ENCODE data around the gene JUN.
"Not testable (repeated sequence)": the region's sequence is repeated elsewhere in the genome, so short reads cannot be mapped to it uniquely, and the experiment has no call there.

Gene JUN

DNA sequence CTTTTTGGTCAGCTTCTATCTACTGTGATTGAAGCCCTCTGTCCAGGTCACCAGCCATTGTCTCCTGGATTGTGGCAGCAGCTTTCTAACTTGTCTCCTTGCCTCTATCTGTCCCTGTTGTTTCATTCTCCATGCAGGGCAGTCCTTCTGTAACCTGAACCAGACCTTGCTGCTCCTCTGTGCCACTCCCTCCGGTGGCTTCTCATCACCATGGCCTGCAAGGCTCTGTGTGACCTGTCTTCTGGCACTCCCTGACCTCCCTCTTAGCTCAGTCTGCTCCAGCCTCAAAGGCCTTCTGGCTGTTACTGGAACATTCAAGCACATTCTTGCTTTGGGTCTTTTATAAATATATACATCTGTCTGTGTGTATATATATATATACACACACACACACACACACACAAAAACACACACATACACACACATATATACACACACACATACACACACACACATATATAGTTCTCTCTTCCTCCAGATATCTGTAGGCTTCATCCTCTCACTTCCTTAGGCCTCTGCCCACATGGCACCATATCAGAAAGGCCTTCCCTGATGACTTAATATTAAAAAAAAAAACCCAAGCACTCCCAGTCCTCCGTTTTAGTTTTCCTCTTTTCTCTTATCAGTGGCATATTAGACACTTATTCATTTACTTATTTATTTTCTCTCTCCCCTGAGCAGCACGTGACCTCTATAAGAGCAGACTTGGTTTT lies 21.2 kb upstream of the JUN start:
- Histone ChIP-seq H3K36me3 (ENCODE audit: control insufficient read depth, insufficient read depth, low read length) (no peaks in the 10 kb centered on the region), H3K9ac (ENCODE audit: low read length) (no peak overlapping the region), H3K27ac (ENCODE audit: low read depth, low read length) (no peak overlapping the region), H3K4me1 (ENCODE audit: control insufficient read depth, insufficient read depth, low read length) (no peaks in the 10 kb centered on the region), H3K27me3 (ENCODE audit: control insufficient read depth, insufficient read depth, low read length) (no peaks in the 10 kb centered on the region), H3K4me3 (ENCODE audit: low read length) (no peak overlapping the region)

DNA sequence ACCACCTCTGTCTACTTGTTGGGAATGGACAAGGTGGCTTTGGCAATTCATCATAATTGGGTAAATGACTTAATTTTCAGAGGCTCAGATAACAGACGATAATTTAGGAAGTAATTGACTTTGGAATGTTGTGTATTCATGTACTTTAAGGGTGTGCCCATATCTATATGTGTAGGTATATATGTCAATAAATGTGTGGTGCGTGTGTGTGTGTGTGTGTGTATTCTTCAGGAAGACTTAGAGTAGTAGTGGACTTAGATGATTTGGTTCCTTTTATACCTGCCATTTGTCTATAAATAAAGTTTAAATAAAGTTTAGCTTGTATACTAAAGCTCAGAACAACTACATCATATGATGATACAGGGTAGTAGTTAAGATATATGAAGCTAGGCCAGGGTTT lies 20.0 kb upstream of the JUN start:
- H3K9ac ChIP-seq (ENCODE audit: low read length), result no peak overlapping the region
- no peak overlapping the region for H3K27ac ChIP-seq (ENCODE audit: low read depth, low read length)
- H3K4me1 ChIP-seq (ENCODE audit: control insufficient read depth, insufficient read depth, low read length), result no peaks in the 10 kb centered on the region
- H3K27me3 ChIP-seq (ENCODE audit: control insufficient read depth, insufficient read depth, low read length), result no peaks in the 10 kb centered on the region
- H3K4me3 ChIP-seq (ENCODE audit: low read length), result no peak overlapping the region
- no peaks in the 10 kb centered on the region for H3K36me3 ChIP-seq (ENCODE audit: control insufficient read depth, insufficient read depth, low read length)

DNA sequence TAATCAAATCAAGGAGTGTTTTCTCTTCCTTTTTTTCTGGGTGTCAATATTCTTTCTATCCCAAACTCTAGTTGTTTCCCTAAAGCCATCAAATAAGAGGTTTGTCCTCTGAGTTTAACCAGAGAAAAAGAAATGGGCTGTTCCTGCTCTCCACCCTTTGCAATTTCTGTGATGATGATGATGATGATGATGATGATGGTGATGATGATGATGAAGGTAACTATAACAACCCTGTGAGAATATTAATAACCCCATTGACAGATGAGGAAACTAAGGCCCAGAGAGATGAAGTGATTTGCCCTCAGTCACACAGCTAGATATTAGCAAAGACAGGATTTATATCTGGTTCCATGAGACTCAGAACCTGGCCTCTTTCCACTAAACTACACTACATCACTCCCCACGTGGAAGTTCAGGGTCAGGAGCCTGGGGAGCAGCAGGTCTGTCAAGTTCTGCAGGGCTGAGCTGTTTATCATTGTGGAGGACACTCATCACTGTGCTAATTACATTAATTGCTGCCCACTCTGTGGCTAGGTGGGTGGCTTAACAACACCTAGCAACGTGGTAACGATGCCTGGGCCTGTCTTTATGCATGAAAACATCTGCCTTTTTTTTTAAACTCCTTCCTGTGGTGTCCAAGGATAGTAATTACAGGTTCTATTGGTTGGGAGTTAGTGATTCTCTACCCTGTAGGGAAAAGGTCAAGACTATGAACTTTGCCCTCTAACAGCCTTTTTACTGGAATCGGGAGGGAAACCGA lies 19.0 kb upstream of the JUN start:
- no peaks in the 10 kb centered on the region for H3K4me1 ChIP-seq (ENCODE audit: control insufficient read depth, insufficient read depth, low read length)
- no peak overlapping the region for H3K9ac ChIP-seq (ENCODE audit: low read length)
- H3K36me3 ChIP-seq (ENCODE audit: control insufficient read depth, insufficient read depth, low read length), result no peaks in the 10 kb centered on the region
- H3K27ac ChIP-seq (ENCODE audit: low read depth, low read length), result no peak overlapping the region
- no peaks in the 10 kb centered on the region for H3K27me3 ChIP-seq (ENCODE audit: control insufficient read depth, insufficient read depth, low read length)
- H3K4me3 ChIP-seq (ENCODE audit: low read length), result no peak overlapping the region

DNA sequence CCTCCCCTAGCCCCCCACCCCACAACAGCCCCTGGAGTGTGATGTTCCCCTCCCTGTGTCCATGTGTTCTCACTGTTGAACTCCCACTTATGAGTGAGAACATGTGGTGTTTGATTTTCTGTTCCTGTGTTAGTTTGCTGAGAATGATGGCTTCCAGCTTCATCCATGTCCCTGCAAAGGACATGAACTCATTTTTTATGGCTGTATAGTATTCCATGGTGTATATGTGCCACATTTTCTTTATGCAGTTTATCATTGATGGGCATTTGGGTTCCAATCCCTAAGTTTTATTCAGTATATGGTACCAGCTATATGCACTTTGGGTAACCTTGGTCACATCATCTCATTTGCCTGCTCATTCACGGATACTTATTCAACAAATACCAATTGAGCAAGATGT lies 17.4 kb upstream of the JUN start:
- not testable (repeated sequence) for H3K9ac ChIP-seq (ENCODE audit: low read length); H3K4me1 ChIP-seq (ENCODE audit: control insufficient read depth, insufficient read depth, low read length); H3K4me3 ChIP-seq (ENCODE audit: low read length); H3K27ac ChIP-seq (ENCODE audit: low read depth, low read length); H3K27me3 ChIP-seq (ENCODE audit: control insufficient read depth, insufficient read depth, low read length); H3K36me3 ChIP-seq (ENCODE audit: control insufficient read depth, insufficient read depth, low read length)

DNA sequence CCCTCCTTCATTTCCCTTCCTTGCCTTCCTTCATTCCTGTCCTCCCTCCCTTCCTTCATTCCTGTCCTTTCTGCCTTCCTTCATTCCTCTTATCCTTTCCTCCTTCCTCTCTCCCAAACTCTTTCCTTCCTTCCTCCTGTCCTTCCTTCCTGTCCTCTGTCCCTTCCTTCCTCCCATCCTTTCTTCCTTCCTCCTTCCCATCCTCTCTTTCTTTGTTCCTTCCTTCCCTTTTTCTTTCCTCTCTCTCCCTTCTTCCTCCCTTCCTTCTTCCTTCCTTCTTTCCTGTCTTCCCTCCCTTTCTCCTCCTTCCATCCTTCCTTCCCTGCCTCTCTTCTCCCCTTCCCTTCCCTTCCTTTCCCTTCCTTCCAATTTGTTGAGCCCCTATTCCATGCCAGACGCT lies 15.8 kb upstream of the JUN start:
- Histone ChIP-seq H3K27me3 (ENCODE audit: control insufficient read depth, insufficient read depth, low read length) (no peaks in the 10 kb centered on the region), H3K4me3 (ENCODE audit: low read length) (no peak overlapping the region), H3K9ac (ENCODE audit: low read length) (no peak overlapping the region), H3K27ac (ENCODE audit: low read depth, low read length) (no peak overlapping the region), H3K4me1 (ENCODE audit: control insufficient read depth, insufficient read depth, low read length) (no peaks in the 10 kb centered on the region), H3K36me3 (ENCODE audit: control insufficient read depth, insufficient read depth, low read length) (no peaks in the 10 kb centered on the region)

DNA sequence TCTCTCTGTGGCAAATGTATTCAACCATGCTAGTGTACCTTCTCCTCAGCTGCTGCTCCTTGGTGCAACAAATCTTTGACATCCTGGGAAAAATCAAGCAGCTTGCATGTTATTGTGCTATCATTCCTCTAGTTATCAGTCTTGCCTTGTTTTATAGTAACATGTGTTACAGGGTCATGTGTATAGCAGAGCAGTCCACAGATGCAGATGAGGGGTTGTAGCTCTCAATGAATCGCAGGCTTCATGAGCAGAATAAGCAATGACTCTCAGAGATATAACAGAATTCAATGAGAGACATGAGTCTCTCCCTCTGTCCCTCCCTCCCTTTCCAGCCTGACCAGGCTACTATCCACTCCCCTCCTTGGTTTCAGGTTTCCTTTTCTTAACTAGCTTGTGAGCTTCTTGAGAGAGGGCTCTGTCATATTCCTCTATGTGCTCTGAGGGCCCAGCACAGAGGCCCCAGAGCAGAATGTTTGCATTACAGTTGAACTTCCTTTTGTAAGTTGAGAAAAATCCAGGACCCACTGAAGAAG lies 15.1 kb upstream of the JUN start:
- Histone ChIP-seq H3K9ac (ENCODE audit: low read length) (no peak overlapping the region), H3K4me1 (ENCODE audit: control insufficient read depth, insufficient read depth, low read length) (no peaks in the 10 kb centered on the region), H3K27ac (ENCODE audit: low read depth, low read length) (no peak overlapping the region), H3K36me3 (ENCODE audit: control insufficient read depth, insufficient read depth, low read length) (no peaks in the 10 kb centered on the region), H3K27me3 (ENCODE audit: control insufficient read depth, insufficient read depth, low read length) (no peaks in the 10 kb centered on the region), H3K4me3 (ENCODE audit: low read length) (no peak overlapping the region)

DNA sequence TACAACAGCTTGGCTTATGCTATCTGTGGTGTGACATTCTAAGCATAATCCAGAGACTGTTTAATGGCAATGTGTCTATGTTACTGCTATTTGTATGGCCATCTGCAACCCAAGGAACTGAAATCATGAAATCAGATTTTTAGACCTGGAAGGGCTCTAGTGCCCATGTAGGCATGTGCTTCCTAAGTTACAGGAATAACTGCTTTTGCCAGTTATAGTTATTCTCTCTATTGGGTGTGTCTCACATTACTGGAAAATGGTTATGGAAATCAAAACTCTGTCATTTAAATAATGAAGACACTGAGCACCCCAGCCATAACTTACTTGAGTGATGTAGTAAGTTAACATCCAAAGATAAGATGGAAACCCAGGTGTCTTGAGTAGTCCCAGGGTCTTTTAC lies 12.6 kb upstream of the JUN start:
- H3K27me3 ChIP-seq (ENCODE audit: control insufficient read depth, insufficient read depth, low read length), result no peaks in the 10 kb centered on the region
- H3K36me3 ChIP-seq (ENCODE audit: control insufficient read depth, insufficient read depth, low read length), result no peaks in the 10 kb centered on the region
- H3K9ac ChIP-seq (ENCODE audit: low read length), result no peak overlapping the region
- H3K4me3 ChIP-seq (ENCODE audit: low read length), result no peak overlapping the region
- H3K27ac ChIP-seq (ENCODE audit: low read depth, low read length), result no peak overlapping the region
- H3K4me1 ChIP-seq (ENCODE audit: control insufficient read depth, insufficient read depth, low read length), result no peaks in the 10 kb centered on the region

DNA sequence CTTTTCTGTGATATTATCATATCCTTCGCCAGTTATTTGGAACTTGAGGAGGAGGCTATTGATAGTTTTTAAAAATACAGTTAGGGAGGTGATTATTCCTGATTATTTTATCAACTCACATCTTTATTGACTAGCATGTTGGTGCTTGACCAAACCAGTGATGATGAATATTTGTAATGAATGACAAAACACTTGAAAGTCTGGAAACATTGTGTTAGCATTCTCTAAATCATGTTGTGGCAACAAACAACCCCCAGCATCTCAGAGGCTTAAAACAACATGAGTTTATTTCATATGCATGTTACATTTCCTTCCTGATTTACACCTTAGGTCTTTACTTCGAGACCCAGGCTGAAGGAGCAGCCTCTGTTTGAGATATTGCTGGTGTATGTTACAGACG lies 10.7 kb upstream of the JUN start:
- Histone ChIP-seq H3K4me1 (ENCODE audit: control insufficient read depth, insufficient read depth, low read length) (no peaks in the 10 kb centered on the region), H3K4me3 (ENCODE audit: low read length) (no peak overlapping the region), H3K36me3 (ENCODE audit: control insufficient read depth, insufficient read depth, low read length) (no peaks in the 10 kb centered on the region), H3K27ac (ENCODE audit: low read depth, low read length) (no peak overlapping the region), H3K27me3 (ENCODE audit: control insufficient read depth, insufficient read depth, low read length) (no peaks in the 10 kb centered on the region), H3K9ac (ENCODE audit: low read length) (no peak overlapping the region)

DNA sequence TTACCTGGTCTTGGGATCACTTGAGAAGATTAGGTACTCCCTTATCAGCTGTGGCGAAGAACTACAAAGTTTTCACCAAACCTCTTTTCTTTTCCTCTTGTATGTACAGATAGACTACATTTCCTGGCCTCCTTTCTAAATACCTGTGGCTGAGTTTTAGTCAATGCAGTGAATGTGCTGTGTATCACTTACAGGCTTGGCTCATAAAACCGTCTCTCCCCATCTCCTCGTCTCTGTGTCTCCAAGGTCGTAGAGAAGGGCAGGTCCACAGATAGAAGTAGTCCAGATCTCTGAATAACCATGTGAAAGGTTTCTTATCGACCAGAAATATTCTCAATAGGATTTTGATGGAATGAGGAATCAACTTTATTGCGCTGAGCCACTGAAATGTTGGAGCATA lies 9.0 kb upstream of the JUN start:
- Histone ChIP-seq H3K9ac (ENCODE audit: low read length) (no peak overlapping the region), H3K27me3 (ENCODE audit: control insufficient read depth, insufficient read depth, low read length) (no peaks in the 10 kb centered on the region), H3K36me3 (ENCODE audit: control insufficient read depth, insufficient read depth, low read length) (no peaks in the 10 kb centered on the region), H3K4me3 (ENCODE audit: low read length) (no peak overlapping the region), H3K27ac (ENCODE audit: low read depth, low read length) (no peak overlapping the region), H3K4me1 (ENCODE audit: control insufficient read depth, insufficient read depth, low read length) (no peaks in the 10 kb centered on the region)

DNA sequence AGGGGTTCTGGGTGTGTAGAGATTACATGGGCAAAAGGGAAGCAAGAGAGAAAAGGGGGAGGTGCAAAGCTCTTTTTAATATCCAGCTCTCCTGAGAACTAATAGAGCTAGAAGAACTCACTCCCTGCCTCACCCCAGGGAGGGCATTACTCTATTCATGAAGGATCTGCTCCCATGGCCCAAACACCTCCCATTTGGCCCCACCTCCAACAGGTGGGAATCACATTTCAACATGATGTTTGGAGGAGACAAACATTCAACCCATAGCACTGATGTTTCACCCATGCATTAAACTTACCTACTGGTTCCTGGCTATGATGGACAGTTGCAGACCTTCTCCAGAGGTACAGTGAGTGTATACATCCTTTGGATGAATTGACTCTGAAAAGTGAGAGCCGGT lies 7.3 kb upstream of the JUN start:
- Histone ChIP-seq H3K9ac (ENCODE audit: low read length) (no peak overlapping the region), H3K36me3 (ENCODE audit: control insufficient read depth, insufficient read depth, low read length) (no peaks in the 10 kb centered on the region), H3K27ac (ENCODE audit: low read depth, low read length) (no peak overlapping the region), H3K27me3 (ENCODE audit: control insufficient read depth, insufficient read depth, low read length) (no peaks in the 10 kb centered on the region), H3K4me1 (ENCODE audit: control insufficient read depth, insufficient read depth, low read length) (no peaks in the 10 kb centered on the region), H3K4me3 (ENCODE audit: low read length) (no peak overlapping the region)

DNA sequence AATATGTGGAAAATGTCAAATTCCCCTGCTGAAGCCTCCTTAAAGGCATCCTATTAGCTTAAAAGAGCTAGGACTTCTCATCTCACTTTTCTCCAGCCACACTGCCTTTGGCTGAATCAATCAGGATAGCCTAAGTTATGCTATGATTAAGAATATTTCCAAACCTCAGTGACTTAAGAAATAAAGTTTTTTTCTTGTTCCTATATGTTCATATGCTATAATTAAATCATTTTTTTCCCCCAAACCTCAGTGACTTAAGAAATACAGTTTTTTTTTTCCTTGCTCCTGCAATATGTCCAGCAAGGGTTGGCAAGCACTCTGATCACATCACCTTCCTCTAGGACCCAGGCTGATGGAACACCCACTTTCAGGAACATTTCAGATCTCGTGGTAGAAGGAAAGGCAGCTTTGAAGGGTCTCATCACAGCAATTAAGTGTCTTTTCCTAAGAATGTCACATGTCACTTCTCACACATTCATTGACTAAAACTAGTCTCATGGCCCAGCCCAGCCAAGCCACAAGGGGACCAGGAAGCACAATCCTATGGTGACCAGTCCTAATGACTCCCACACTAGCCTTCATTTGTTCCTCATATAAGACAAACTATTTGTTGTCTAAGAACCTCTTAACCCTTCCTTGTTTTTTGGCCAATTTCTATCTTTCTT lies 6.3 kb upstream of the JUN start:
- no peak overlapping the region for H3K9ac ChIP-seq (ENCODE audit: low read length)
- no peak overlapping the region for H3K27ac ChIP-seq (ENCODE audit: low read depth, low read length)
- peaks cover 3% of the 10 kb centered on the region for H3K4me1 ChIP-seq (ENCODE audit: control insufficient read depth, insufficient read depth, low read length)
- no peaks in the 10 kb centered on the region for H3K27me3 ChIP-seq (ENCODE audit: control insufficient read depth, insufficient read depth, low read length)
- no peaks in the 10 kb centered on the region for H3K36me3 ChIP-seq (ENCODE audit: control insufficient read depth, insufficient read depth, low read length)
- no peak overlapping the region for H3K4me3 ChIP-seq (ENCODE audit: low read length)

DNA sequence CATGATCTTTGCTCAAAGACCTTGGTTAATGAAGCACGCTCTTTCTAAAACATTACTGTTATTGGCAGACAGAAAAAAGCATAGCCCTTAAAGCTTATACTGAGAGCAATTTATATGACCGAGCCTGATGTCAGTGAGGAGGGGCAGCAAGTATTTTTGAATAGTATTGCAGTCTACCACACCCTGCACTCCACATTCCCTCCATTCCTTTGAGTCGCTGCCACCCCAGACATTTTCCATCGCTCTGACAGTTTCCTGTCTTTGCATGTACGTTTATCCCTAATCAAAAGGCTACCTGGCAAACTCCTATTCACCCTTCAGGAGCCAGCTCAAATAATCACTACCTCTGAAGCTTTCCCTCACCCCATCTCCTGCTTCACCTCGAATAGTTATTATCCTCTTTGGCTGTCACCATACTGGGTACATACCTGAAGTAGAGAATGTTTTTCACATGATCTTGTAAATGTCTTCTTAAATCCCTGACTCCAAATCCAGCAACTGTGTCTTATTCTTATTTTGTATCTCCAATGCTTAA lies 5.5 kb upstream of the JUN start:
- Histone ChIP-seq H3K4me1 (ENCODE audit: control insufficient read depth, insufficient read depth, low read length) (peaks cover 3% of the 10 kb centered on the region), H3K27me3 (ENCODE audit: control insufficient read depth, insufficient read depth, low read length) (no peaks in the 10 kb centered on the region), H3K36me3 (ENCODE audit: control insufficient read depth, insufficient read depth, low read length) (no peaks in the 10 kb centered on the region), H3K4me3 (ENCODE audit: low read length) (no peak overlapping the region), H3K9ac (ENCODE audit: low read length) (no peak overlapping the region), H3K27ac (ENCODE audit: low read depth, low read length) (no peak overlapping the region)

Data from rectal smooth muscle tissue (tissue), 1 donor.